Measurements from ENCODE around the gene BNIP3.

The BNIP3 gene

GRCh38 chr10:131977323-131978096 lies 4.2 kb downstream of the BNIP3 start:
- TF ChIP-seq CTCF (IDR thresholded peaks at IDR 0.05; ENCODE audit: extremely low read depth, missing control alignments), result no peak

GRCh38 chr10:131975796-131976195 lies 5.9 kb downstream of the BNIP3 start:
- TF ChIP-seq CTCF (IDR thresholded peaks at IDR 0.05; ENCODE audit: extremely low read depth, missing control alignments), result no peak
- no peak for DNase-seq (ENCODE audit: low spot score)

More at GRCh38 chr10:131977323-131978096, 4.2 kb downstream of the BNIP3 start:
- DNase-seq (ENCODE audit: low spot score), result no peak

DNA sequence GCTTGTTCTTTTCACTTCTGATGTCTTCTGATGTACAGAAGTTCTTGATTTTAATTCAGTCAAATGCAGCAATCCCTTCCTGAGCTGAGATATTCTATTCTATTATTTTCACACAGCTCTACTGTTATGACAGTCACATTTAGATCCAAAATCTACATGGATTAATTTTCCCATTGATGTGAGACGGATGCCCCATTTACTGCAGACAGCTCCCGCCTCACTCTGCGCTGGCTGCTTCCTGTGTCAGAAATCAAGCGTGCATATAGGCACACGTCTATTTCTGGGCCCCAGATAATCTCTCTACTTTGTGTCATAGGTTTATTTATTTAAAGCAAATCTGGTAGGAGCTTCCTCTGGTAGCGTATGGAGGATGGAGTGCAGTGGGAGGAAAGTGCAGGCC lies 6.7 kb downstream of the BNIP3 start:
- no peak for TF ChIP-seq CTCF (IDR thresholded peaks at IDR 0.05; ENCODE audit: extremely low read depth, missing control alignments)
- DNase-seq (ENCODE audit: low spot score), result no peak

DNA sequence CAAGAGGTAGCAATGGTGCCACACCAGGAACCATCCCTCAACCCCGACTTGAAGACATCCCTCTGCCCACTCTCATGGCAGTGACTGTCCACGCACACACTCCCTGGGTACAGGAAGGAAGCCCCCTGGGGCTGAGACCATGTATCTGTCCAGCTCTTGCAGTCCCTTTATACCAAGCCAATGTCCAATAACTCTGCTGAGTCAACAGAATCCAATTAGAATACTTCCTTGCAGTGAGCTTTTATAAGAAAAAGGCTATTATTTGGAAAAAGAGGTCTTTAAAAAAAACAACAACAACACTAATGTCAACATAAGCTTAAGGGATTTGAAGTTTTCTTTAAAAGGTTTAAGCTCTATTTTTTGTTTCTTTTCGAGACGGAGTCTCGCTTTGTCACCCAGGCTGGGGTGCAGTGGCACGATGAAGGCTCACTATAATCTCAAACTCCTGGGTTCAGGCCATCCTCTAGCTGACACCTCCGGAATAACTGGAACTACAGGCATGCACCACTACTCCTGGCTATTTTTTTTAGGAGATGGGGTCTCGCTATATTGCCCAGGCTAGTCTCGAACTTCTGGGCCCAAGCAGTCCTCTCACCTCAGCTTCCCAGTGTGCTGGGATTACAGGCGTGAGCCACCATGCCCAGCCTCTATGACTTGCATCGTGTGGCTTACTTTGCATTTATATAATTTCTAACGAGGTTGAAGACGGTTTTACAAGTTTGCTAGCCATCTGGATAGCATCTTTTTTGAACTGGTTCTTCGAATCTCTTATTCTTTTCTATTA lies 7.5 kb downstream of the BNIP3 start:
- TF ChIP-seq CTCF (IDR thresholded peaks at IDR 0.05; ENCODE audit: extremely low read depth, missing control alignments), result no peak
- DNase-seq (ENCODE audit: low spot score), result no peak

DNA sequence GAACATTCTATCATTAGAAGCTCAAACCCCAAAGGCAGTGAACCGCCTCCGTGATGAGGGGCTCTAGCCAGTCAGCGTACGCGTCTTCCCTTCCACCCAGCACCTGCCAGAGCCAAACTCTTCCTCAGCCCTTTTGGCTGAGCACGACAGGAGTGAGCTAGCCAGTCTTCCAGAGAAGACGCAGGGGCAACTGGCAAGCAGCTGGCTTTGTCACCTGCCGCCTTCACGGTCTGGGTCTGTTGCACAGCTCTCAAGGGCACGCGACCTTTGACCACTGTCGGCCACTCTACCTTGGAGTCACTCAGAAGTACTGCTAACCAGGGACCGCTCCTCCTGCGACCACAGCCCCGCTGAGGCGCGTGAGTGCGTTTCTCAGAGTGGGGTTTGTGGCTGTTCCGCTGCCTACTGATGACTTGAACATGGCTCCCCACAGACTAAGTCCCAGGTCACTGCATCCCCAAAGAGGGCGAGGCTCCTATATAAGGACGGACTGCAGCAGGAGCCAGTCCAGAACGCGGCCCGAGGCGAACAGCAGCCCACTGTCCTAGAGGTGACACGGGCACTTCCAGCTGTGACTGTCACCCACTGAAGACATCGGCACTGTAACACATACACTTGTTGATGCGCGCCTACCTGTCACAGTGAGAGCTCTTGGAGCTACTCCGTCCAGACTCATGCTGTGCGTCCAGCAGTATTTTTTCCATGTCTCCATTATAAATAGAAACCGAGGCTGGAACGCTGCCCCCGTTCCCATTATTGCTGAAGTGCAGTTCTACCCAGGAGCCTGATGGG lies 8.4 kb downstream of the BNIP3 start:
- no peak for TF ChIP-seq CTCF (IDR thresholded peaks at IDR 0.05; ENCODE audit: extremely low read depth, missing control alignments)
- DNase-seq (ENCODE audit: low spot score), result no peak

- TF ChIP-seq CTCF (IDR thresholded peaks at IDR 0.05; ENCODE audit: extremely low read depth, missing control alignments), result no peak
- DNase-seq (ENCODE audit: low spot score), result no peak
Measured at GRCh38 chr10:131972474-131973071, 9.2 kb downstream of the BNIP3 start.

Measured in GM20000 (cell line).